ENCODE data around the gene SKI. TPM values are rescaled to one million over a fixed set of nuclear protein-coding genes. Genes with fewer than 3 reads are reported as not detected.

SKI gene
- total and polyA plus RNA-seq, 2 of the 8 experiments (the other 6 are each of a cell fraction or from before 2014, with no cell fraction given) = 8.3 to 87.6 TPM

GRCh38 chr1:2294725-2295078 lies 66.6 kb downstream of the SKI start:
- H3K27ac ChIP-seq (ENCODE audit: low read depth, low read length) = no peak overlapping the region
- POLR2A ChIA-PET (ENCODE audit: partially characterized antibody) = no interaction called here
- H3K14ac ChIP-seq (ENCODE audit: insufficient read length) = no peak overlapping the region
- TF ChIP-seq POU5F1 (IDR thresholded peaks at IDR 0.05; ENCODE audit: low read depth, low read length) = no peak
- TF ChIP-seq NRF1 (IDR thresholded peaks at IDR 0.05; ENCODE audit: low read depth, low read length) = no peak
- no peaks in the 10 kb centered on the region for H3K27me3 ChIP-seq (replicated peaks in 1 of 4; ENCODE audit: control insufficient read depth in 3 of 4, extremely low read depth in 1 of 4, insufficient read depth in 3 of 4, low read length in 3 of 4)
- no peak overlapping the region; the same call in 1 of the 2 replicates for H4K8ac ChIP-seq (ENCODE audit: extremely low read depth, insufficient read depth, low read length)
- no peak overlapping the region for H2BK5ac ChIP-seq (ENCODE audit: low read depth, low read length)
- H3K23me2 ChIP-seq (ENCODE audit: low read depth, low read length) = no peaks in the 10 kb centered on the region
- no peak overlapping the region for H3K56ac ChIP-seq (replicated peaks; ENCODE audit: insufficient read length, low read depth, low read length)
- H2BK15ac ChIP-seq (ENCODE audit: low read length) = no peak overlapping the region
- FAIRE-seq (no peak), DNase-seq (ENCODE audit: low read depth in 1 of 2, low spot score in 2 of 2) (no peak)
- H3K36me3 ChIP-seq (ENCODE audit: control insufficient read depth in 2 of 4, insufficient read depth in 4 of 4, low read length in 3 of 4) = peaks cover 0 to 2% (median 0%) of the 10 kb centered on the region in 4 experiments; a peak in 2 of 8 replicates
- H3K4ac ChIP-seq (replicated peaks; ENCODE audit: insufficient read length, low read depth, low read length) = no peak overlapping the region
- no peak overlapping the region for H3K4me2 ChIP-seq (ENCODE audit: insufficient read depth in 1 of 2, low read depth in 2 of 2, low read length in 2 of 2)
- no peak overlapping the region for H3K18ac ChIP-seq (ENCODE audit: extremely low read depth, low read length)
- CTCF ChIA-PET (ENCODE audit: partially characterized antibody) = interaction anchor here (0.5 to 1.8 kb wide), 3 partner anchors 10 to 99 kb away, joined by 4 to 5 read pairs (median 4); partner anchors contain the start of gene FAAP20
- H4K91ac ChIP-seq (replicated peaks; ENCODE audit: insufficient read length, low read length) = no peak overlapping the region
- no peak overlapping the region for H3K23ac ChIP-seq (ENCODE audit: insufficient read length)
- WGBS, 2 experiments (ENCODE audit: extremely low coverage in 1 of 2, insufficient coverage in 1 of 2, insufficient read length in 1 of 2, insufficient replicate concordance in 2 of 2, low coverage in 1 of 2, low lambda C conversion rate in 2 of 2, missing lambda C conversion rate in 1 of 2) = 94% methylated on average over 5 of the region's 5 CpGs; no CpG with 5 or more reads in 1 of the 2 experiments
- H3K4me3 ChIP-seq (ENCODE audit: extremely low read depth in 1 of 4, insufficient read depth in 2 of 4, low read depth in 3 of 4, low read length in 4 of 4) = no peak overlapping the region
- no peak overlapping the region for H4K5ac ChIP-seq (ENCODE audit: insufficient read length, low read depth, low read length)
- no peak overlapping the region for H2AK5ac ChIP-seq (ENCODE audit: low read depth, low read length)
- no peak overlapping the region for H3K9ac ChIP-seq (replicated peaks in 1 of 4; ENCODE audit: extremely low read depth in 1 of 4, low read depth in 3 of 4, low read length in 3 of 4)
- peaks cover 14 to 99% of the 10 kb centered on the region in 2 experiments; a peak in 3 of 4 replicates for H3K79me2 ChIP-seq (ENCODE audit: control insufficient read depth in 1 of 2, insufficient read depth in 2 of 2, low read length in 2 of 2)
- H2BK120ac ChIP-seq (replicated peaks; ENCODE audit: low read depth, low read length) = no peak overlapping the region
- peaks cover 52% of the 10 kb centered on the region for H3K79me1 ChIP-seq (ENCODE audit: low read depth, low read length)
- no peak overlapping the region for H2BK12ac ChIP-seq (ENCODE audit: low read depth, low read length)
- no peaks in the 10 kb centered on the region for H3K9me3 ChIP-seq (ENCODE audit: insufficient read depth in 2 of 2, low read depth in 1 of 2, low read length in 1 of 2)
- no peak overlapping the region for H2BK20ac ChIP-seq (ENCODE audit: low read length)
- peaks cover 37 to 52% of the 10 kb centered on the region in 2 experiments for H4K20me1 ChIP-seq (replicated peaks in 1 of 2; ENCODE audit: control insufficient read depth in 1 of 2, insufficient read depth in 2 of 2, low read length in 2 of 2)
- peaks cover 0 to 17% (median 10%) of the 10 kb centered on the region in 4 experiments; a peak in 5 of 7 replicates for H3K4me1 ChIP-seq (replicated peaks in 1 of 4; ENCODE audit: control insufficient read depth in 3 of 4, insufficient read depth in 4 of 4, low read length in 3 of 4)
- H2AFZ ChIP-seq (ENCODE audit: low read length) = no peak overlapping the region

Measured in H1 (cell line).